Measurements from ENCODE around the gene ADIPOQ. TPM values are rescaled to one million over a fixed set of nuclear protein-coding genes. Genes with fewer than 3 reads are reported as not detected.

The ADIPOQ gene
- total and polyA plus RNA-seq, 2 experiments from 2014 or later: not detected

GRCh38 chr3:186839874-186840641 is 2.5 kb upstream of the ADIPOQ start:
- no peak for DNase-seq (ENCODE audit: low spot score)
- Histone ChIP-seq H3K9me2 (replicated peaks; ENCODE audit: insufficient read depth) (no peaks in the 10 kb centered on the region), H3K9me3 (ENCODE audit: low read depth) (no peaks in the 10 kb centered on the region), H3K4me3 (no peak overlapping the region), H3K36me3 (replicated peaks; ENCODE audit: insufficient read depth, low read depth) (no peaks in the 10 kb centered on the region), H3K4me2 (no peak overlapping the region), H2AFZ (no peak overlapping the region), H3K27ac (no peak overlapping the region), H3K27me3 (no peaks in the 10 kb centered on the region), H4K20me1 (ENCODE audit: insufficient read depth, poor library complexity, severe bottlenecking) (no peaks in the 10 kb centered on the region), H3K79me2 (no peaks in the 10 kb centered on the region), H3K4me1 (ENCODE audit: insufficient read depth) (peaks cover 6% of the 10 kb centered on the region)
- TF ChIP-seq CTCF (IDR thresholded peaks at IDR 0.05; ENCODE audit: poor library complexity) (no peak), EZH2 (IDR thresholded peaks at IDR 0.05; ENCODE audit: borderline replicate concordance) (no peak), EZH2phosphoT487 (IDR thresholded peaks at IDR 0.05; ENCODE audit: low read depth, severe bottlenecking, unreplicated experiment) (no peak)
- WGBS (ENCODE audit: low lambda C conversion rate, missing lambda C conversion rate): 92% methylated on average over 17 of the region's 17 CpGs

GRCh38 chr3:186841620-186842019 is 890 bp upstream of the ADIPOQ start:
- Histone ChIP-seq H3K4me1 (ENCODE audit: insufficient read depth) (peaks cover 6% of the 10 kb centered on the region), H3K9me2 (replicated peaks; ENCODE audit: insufficient read depth) (no peaks in the 10 kb centered on the region), H3K79me2 (no peaks in the 10 kb centered on the region), H4K20me1 (ENCODE audit: insufficient read depth, poor library complexity, severe bottlenecking) (no peaks in the 10 kb centered on the region), H3K4me3 (no peak overlapping the region), H2AFZ (no peak overlapping the region), H3K36me3 (replicated peaks; ENCODE audit: insufficient read depth, low read depth) (no peaks in the 10 kb centered on the region), H3K4me2 (no peak overlapping the region), H3K27me3 (peaks cover 3% of the 10 kb centered on the region), H3K27ac (no peak overlapping the region), H3K9me3 (ENCODE audit: low read depth) (no peaks in the 10 kb centered on the region)
- DNase-seq (ENCODE audit: low spot score): no peak
- 71% methylated on average over 4 of the region's 4 CpGs for WGBS (ENCODE audit: low lambda C conversion rate, missing lambda C conversion rate)
- TF ChIP-seq CTCF (IDR thresholded peaks at IDR 0.05; ENCODE audit: poor library complexity): no peak
- TF ChIP-seq EZH2 (IDR thresholded peaks at IDR 0.05; ENCODE audit: borderline replicate concordance): no peak
- TF ChIP-seq EZH2phosphoT487 (IDR thresholded peaks at IDR 0.05; ENCODE audit: low read depth, severe bottlenecking, unreplicated experiment): no peak

- Histone ChIP-seq H3K9me2 (replicated peaks; ENCODE audit: insufficient read depth) (no peaks in the 10 kb centered on the region), H3K27me3 (peaks cover 3% of the 10 kb centered on the region), H3K36me3 (replicated peaks; ENCODE audit: insufficient read depth, low read depth) (no peaks in the 10 kb centered on the region), H4K20me1 (ENCODE audit: insufficient read depth, poor library complexity, severe bottlenecking) (no peaks in the 10 kb centered on the region), H3K4me3 (no peak overlapping the region), H3K4me2 (no peak overlapping the region), H3K4me1 (ENCODE audit: insufficient read depth) (peaks cover 6% of the 10 kb centered on the region), H3K27ac (no peak overlapping the region), H2AFZ (no peak overlapping the region), H3K9me3 (ENCODE audit: low read depth) (no peaks in the 10 kb centered on the region), H3K79me2 (no peaks in the 10 kb centered on the region)
- TF ChIP-seq EZH2phosphoT487 (IDR thresholded peaks at IDR 0.05; ENCODE audit: low read depth, severe bottlenecking, unreplicated experiment): no peak
- 72% methylated on average over 3 of the region's 3 CpGs for WGBS (ENCODE audit: low lambda C conversion rate, missing lambda C conversion rate)
- no peak for DNase-seq (ENCODE audit: low spot score)
Measured at GRCh38 chr3:186843039-186843432, 526 bp downstream of the ADIPOQ start.

GRCh38 chr3:186844908-186845307 is 2.4 kb downstream of the ADIPOQ start:
- Histone ChIP-seq H3K9me3 (ENCODE audit: low read depth) (no peaks in the 10 kb centered on the region), H3K9me2 (replicated peaks; ENCODE audit: insufficient read depth) (no peaks in the 10 kb centered on the region), H3K4me3 (no peak overlapping the region), H3K36me3 (replicated peaks; ENCODE audit: insufficient read depth, low read depth) (no peaks in the 10 kb centered on the region), H3K4me2 (no peak overlapping the region), H2AFZ (no peak overlapping the region), H4K20me1 (ENCODE audit: insufficient read depth, poor library complexity, severe bottlenecking) (no peaks in the 10 kb centered on the region), H3K27ac (no peak overlapping the region), H3K4me1 (ENCODE audit: insufficient read depth) (peaks cover 6% of the 10 kb centered on the region), H3K79me2 (no peaks in the 10 kb centered on the region), H3K27me3 (peaks cover 3% of the 10 kb centered on the region)
- no peak for DNase-seq (ENCODE audit: low spot score)
- no peak for TF ChIP-seq EZH2 (IDR thresholded peaks at IDR 0.05; ENCODE audit: borderline replicate concordance)
- TF ChIP-seq EZH2phosphoT487 (IDR thresholded peaks at IDR 0.05; ENCODE audit: low read depth, severe bottlenecking, unreplicated experiment): no peak
- no peak for TF ChIP-seq CTCF (IDR thresholded peaks at IDR 0.05; ENCODE audit: poor library complexity)
- WGBS (ENCODE audit: low lambda C conversion rate, missing lambda C conversion rate): 82% methylated on average over 11 of the region's 11 CpGs

Data from hepatocyte (in vitro differentiated cells).